SK-N-MC (cell line): ENCODE data around the gene TRAF5.

ENCODE experiments used
- EZH2 ChIP-seq: fragments of 200-600 bp; sonication (generic); IDR thresholded peaks from one replicate; pipeline ENCODE4 v1.6.1; 2017; ENCODE audit warnings: antibody characterized with exemption
- FOXP2 ChIP-seq: optimal IDR thresholded peaks from 2 replicates; pipeline ENCODE3; 2011; ENCODE audit warnings: mild to moderate bottlenecking, moderate library complexity; ENCODE audit not compliant: insufficient read depth; ENCODE audit errors: extremely low read length, control extremely low read depth
- POLR2AphosphoS5 ChIP-seq: IDR thresholded peaks from 2 replicates; pipeline ENCODE4 v1.6.1; 2012; ENCODE audit warnings: mild to moderate bottlenecking, low read depth, low read length, borderline replicate concordance

GRCh38 chr1:211337430-211338223 is 11.0 kb downstream of the TRAF5 start:
- TF ChIP-seq POLR2AphosphoS5 (no peak), EZH2 (no peak), FOXP2 (no peak)
